ENCODE data around the gene OR6A2.

OR6A2 gene

GRCh38 chr11:6799402-6799801 is at the start of gene OR6A2:
OR6A2 (minus strand) TSS chr11:6799689; CDS start chr11:6795708, 3,981 bp downstream.
- Histone ChIP-seq H3K36me3 (no peaks in the 10 kb centered on the region), H3K9me3 (ENCODE audit: severe bottlenecking) (no peaks in the 10 kb centered on the region), H3K4me3 (ENCODE audit: low read depth, low read length) (no peak within 1 kb of the TSS), H3K27ac (no peak within 1 kb of the TSS), H3K27me3 (ENCODE audit: insufficient read depth, low read depth, severe bottlenecking) (no peaks in the 10 kb centered on the region)
- TF ChIP-seq CTCF (IDR thresholded peaks at IDR 0.05; ENCODE audit: low read depth, low read length) = no peak
- DNase-seq = no peak

GRCh38 chr11:6845383-6845782 is 45.9 kb upstream of the OR6A2 start, which contains the start of gene OR10A5:
OR10A5 (plus strand) TSS chr11:6845683; CDS start chr11:6845683, 0 bp downstream.
- no peak within 1 kb of the TSS for H3K4me3 ChIP-seq (ENCODE audit: low read depth, low read length)
- DNase-seq = no peak
- H3K9me3 ChIP-seq (ENCODE audit: severe bottlenecking) = no peaks in the 10 kb centered on the region
- no peak for TF ChIP-seq CTCF (IDR thresholded peaks at IDR 0.05; ENCODE audit: low read depth, low read length)
- H3K36me3 ChIP-seq = no peaks in the 10 kb centered on the region
- H3K27ac ChIP-seq = no peak within 1 kb of the TSS
- no peaks in the 10 kb centered on the region for H3K27me3 ChIP-seq (ENCODE audit: insufficient read depth, low read depth, severe bottlenecking)

GRCh38 chr11:6844356-6844755 is 44.9 kb upstream of the OR6A2 start:
- Histone ChIP-seq H3K36me3 (no peaks in the 10 kb centered on the region), H3K27me3 (ENCODE audit: insufficient read depth, low read depth, severe bottlenecking) (no peaks in the 10 kb centered on the region), H3K4me3 (ENCODE audit: low read depth, low read length) (no peak overlapping the region), H3K9me3 (ENCODE audit: severe bottlenecking) (no peaks in the 10 kb centered on the region), H3K27ac (no peak overlapping the region)
- TF ChIP-seq CTCF (IDR thresholded peaks at IDR 0.05; ENCODE audit: low read depth, low read length) = no peak
- DNase-seq = no peak

- H3K36me3 ChIP-seq = no peaks in the 10 kb centered on the region
- TF ChIP-seq CTCF (IDR thresholded peaks at IDR 0.05; ENCODE audit: low read depth, low read length) = no peak
- no peak overlapping the region for H3K4me3 ChIP-seq (ENCODE audit: low read depth, low read length)
- H3K27me3 ChIP-seq (ENCODE audit: insufficient read depth, low read depth, severe bottlenecking) = no peaks in the 10 kb centered on the region
- no peak overlapping the region for H3K27ac ChIP-seq
- no peak for DNase-seq
- H3K9me3 ChIP-seq (ENCODE audit: severe bottlenecking) = no peaks in the 10 kb centered on the region
Measured at GRCh38 chr11:6843670-6844069, 44.2 kb upstream of the OR6A2 start.

GRCh38 chr11:6841694-6842093 is 42.2 kb upstream of the OR6A2 start:
- H3K27ac ChIP-seq = no peak overlapping the region
- no peaks in the 10 kb centered on the region for H3K9me3 ChIP-seq (ENCODE audit: severe bottlenecking)
- DNase-seq = no peak
- H3K36me3 ChIP-seq = no peaks in the 10 kb centered on the region
- H3K27me3 ChIP-seq (ENCODE audit: insufficient read depth, low read depth, severe bottlenecking) = no peaks in the 10 kb centered on the region
- H3K4me3 ChIP-seq (ENCODE audit: low read depth, low read length) = no peak overlapping the region
- TF ChIP-seq CTCF (IDR thresholded peaks at IDR 0.05; ENCODE audit: low read depth, low read length) = no peak

- Histone ChIP-seq H3K4me3 (ENCODE audit: low read depth, low read length) (no peak overlapping the region), H3K36me3 (no peaks in the 10 kb centered on the region), H3K9me3 (ENCODE audit: severe bottlenecking) (no peaks in the 10 kb centered on the region), H3K27me3 (ENCODE audit: insufficient read depth, low read depth, severe bottlenecking) (no peaks in the 10 kb centered on the region), H3K27ac (no peak overlapping the region)
- TF ChIP-seq CTCF (IDR thresholded peaks at IDR 0.05; ENCODE audit: low read depth, low read length) = no peak
- no peak for DNase-seq
Measured at GRCh38 chr11:6834021-6834420, 34.5 kb upstream of the OR6A2 start.

All from WERI-Rb-1 (cell line).